ENCODE data around the gene RAX. TPM values are rescaled to one million over a fixed set of nuclear protein-coding genes. Genes with fewer than 3 reads are reported as not detected.

The RAX gene
- total RNA-seq, result not detected

- ATAC-seq (peak; percentile 49), DNase-seq (ENCODE audit: low spot score) (no peak)
Measured at GRCh38 chr18:59272891-59273758, at the start of gene RAX. Gene RAX (minus strand): TSS chr18:59273454. CDS start chr18:59273206, 248 bp downstream.

DNA sequence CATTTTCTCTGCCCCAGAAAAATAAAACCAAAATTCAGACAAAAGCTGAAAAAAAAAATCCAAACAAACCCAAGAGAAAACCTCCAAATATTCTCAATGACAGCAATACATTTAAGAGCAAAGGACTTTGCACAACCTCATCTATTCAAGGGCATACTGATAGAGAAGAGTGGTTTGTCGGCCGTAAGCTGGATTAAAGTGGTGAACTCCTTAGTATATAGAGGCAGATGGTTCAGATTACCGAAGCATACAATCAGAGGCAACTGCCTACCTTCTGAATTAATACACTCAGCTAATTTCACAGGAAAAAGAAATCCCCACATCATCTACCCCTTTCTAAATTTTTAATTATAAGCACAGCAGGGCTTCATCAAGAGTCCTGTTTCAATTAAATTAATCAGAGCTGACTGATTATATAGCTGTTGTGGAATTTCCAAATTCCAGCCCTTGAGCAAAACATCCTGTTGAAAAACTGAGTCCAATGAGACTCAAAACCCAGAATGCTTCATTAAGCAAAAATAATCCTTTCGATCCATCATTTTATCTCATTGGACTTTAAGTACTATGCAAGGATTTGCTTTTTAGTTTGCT is 45.3 kb upstream of the RAX start, which contains the start of gene CPLX4:
Gene CPLX4, minus strand, starts transcription at position 190 of the 591 bp plus-strand sequence. Its CDS starts 187 bp downstream, at position 3.
- ATAC-seq (no peak), DNase-seq (ENCODE audit: low spot score) (no peak)

DNA sequence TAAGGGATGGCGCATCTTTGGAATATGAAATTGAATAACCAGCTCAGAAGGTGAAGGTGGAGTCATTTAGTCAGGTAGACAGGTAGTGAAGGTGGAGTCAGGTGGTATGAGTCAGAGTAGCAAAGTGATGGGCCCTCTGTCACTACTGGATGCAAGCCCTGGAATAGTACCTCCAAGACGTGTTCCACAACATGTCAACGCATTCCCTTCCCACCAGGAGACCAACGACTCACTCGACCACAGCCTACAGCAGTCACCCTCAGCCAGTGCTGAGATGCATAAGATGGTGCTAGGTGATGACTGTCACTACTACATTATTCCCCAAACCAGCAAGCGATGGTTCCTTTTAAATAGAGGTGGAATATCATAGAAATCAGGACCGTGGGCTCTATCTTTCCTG is 38.4 kb upstream of the RAX start:
- ATAC-seq, result no peak
- no peak for DNase-seq (ENCODE audit: low spot score)

- DNase-seq (ENCODE audit: low spot score), result no peak
- ATAC-seq, result no peak
Measured at GRCh38 chr18:59308938-59309260, 35.6 kb upstream of the RAX start.

- DNase-seq (ENCODE audit: low spot score) (peak; percentile 77), ATAC-seq (peak; percentile 100)
Measured at GRCh38 chr18:59308248-59308937, 35.1 kb upstream of the RAX start.

GRCh38 chr18:59306640-59307039 is 33.4 kb upstream of the RAX start:
- ATAC-seq (no peak), DNase-seq (ENCODE audit: low spot score) (no peak)

- ATAC-seq (no peak), DNase-seq (ENCODE audit: low spot score) (no peak)
Measured at GRCh38 chr18:59305295-59305694, 32.0 kb upstream of the RAX start.

GRCh38 chr18:59303656-59304195 is 30.5 kb upstream of the RAX start:
- no peak for ATAC-seq

GRCh38 chr18:59303006-59303405 is 29.8 kb upstream of the RAX start:
- ATAC-seq (no peak), DNase-seq (ENCODE audit: low spot score) (no peak)

More at GRCh38 chr18:59303656-59304195, 30.5 kb upstream of the RAX start:
- no peak for DNase-seq (ENCODE audit: low spot score)

- ATAC-seq (no peak), DNase-seq (ENCODE audit: low spot score) (no peak)
Measured at GRCh38 chr18:59301929-59302328, 28.7 kb upstream of the RAX start.

GRCh38 chr18:59300676-59301285 is 27.5 kb upstream of the RAX start:
- no peak for DNase-seq (ENCODE audit: low spot score)

DNA sequence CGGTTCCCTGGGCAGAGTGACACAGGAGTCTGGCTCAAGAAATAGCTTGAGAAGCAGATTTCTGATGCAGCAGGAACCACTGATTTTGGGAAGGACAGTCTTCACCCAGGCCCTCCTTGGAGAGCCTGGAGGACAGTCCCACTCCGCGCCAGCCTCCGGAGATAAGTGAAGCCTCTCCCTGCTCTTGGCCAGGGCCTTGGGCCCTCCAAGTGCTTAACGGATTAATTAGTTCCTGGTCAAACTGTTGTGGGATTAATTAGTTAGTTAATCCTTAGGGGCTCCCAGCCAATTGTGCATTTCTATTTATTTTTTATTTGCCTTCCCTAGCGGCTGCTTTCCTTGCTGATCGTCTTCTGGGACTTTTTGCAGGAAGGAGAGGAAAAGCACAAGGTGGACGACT is 25.6 kb upstream of the RAX start:
- DNase-seq (ENCODE audit: low spot score), result no peak
- ATAC-seq, result no peak

More at GRCh38 chr18:59300676-59301285, 27.5 kb upstream of the RAX start:
- no peak for ATAC-seq

GRCh38 chr18:59293317-59293716 is 20.1 kb upstream of the RAX start:
- ATAC-seq (peak; percentile 52), DNase-seq (ENCODE audit: low spot score) (no peak)

DNA sequence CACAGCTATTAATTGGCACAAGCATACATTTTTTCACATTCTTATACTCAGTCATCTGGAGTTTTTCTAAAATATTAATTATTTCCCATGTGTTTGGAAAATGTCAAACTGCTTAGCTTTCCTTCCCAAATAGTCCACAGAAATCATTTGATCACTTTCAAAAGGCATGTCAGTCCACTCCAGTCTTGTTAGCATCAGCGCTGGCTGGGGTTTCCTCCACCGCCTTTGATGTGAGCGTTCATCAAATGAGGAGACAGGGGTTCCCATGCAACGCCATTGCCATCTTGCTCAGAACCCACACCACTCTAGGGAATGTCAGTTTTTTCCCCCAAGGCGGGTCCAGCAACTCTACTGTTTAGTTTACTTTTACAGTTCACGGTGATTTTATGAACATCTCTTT is 13.1 kb upstream of the RAX start:
- no peak for DNase-seq (ENCODE audit: low spot score)
- ATAC-seq, result no peak

DNA sequence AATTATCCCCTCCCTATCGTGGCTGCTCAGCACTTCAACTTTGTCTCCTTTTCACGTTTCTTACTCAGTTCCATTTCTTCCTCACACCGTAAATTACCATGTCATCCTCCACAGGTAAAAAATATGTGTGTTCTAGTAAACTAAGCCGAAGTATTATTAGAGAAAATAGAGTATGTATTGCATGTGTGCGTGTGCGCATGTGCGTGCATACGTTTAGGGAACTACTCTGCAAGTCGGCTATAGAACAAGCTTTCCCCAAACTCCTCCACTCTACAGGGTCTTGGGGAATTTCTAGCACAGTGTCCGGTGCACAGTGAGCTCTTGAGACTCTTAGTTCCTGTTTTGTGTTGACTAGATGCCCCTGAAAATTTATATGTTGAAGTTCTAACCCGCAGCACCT is 9.1 kb upstream of the RAX start:
- no peak for DNase-seq (ENCODE audit: low spot score)

GRCh38 chr18:59279722-59280121 is 6.5 kb upstream of the RAX start:
- DNase-seq (ENCODE audit: low spot score), result no peak
- no peak for ATAC-seq

More for the DNA sequence above, 9.1 kb upstream of the RAX start:
- ATAC-seq, result no peak

DNA sequence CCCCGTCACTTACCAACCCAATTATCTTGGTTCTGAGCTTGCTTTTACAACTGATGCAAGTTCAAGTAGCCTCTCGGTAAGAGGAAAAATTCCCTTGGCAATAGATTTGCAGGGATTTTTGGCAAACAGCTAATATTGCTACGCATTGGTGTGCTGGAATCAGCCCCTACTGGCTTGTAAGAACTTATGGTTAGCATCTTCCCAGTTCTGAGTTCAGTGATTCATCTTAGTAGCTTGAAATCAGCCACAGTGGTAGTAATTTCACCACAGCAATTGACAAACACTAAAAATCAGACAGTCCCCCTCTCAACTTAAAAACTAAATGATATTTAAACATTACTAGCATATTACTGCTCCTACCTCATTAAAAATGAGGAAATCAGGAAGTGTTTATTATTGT is 5.9 kb upstream of the RAX start:
- ATAC-seq (no peak), DNase-seq (ENCODE audit: low spot score) (no peak)

GRCh38 chr18:59278793-59279192 is 5.5 kb upstream of the RAX start:
- DNase-seq (ENCODE audit: low spot score), result no peak
- no peak for ATAC-seq

- ATAC-seq, result no peak
- no peak for DNase-seq (ENCODE audit: low spot score)
Measured at GRCh38 chr18:59276047-59276446, 2.8 kb upstream of the RAX start.

- DNase-seq (ENCODE audit: low spot score) (no peak), ATAC-seq (no peak)
Measured at GRCh38 chr18:59275406-59275949, 2.2 kb upstream of the RAX start.

- no peak for ATAC-seq
- no peak for DNase-seq (ENCODE audit: low spot score)
Measured at GRCh38 chr18:59274533-59274928, 1.3 kb upstream of the RAX start.
